AG10803 (cell line): Measurements from ENCODE around the gene PTPN13.

Experiments
- DNase-seq: peaks from one replicate; pipeline ENCODE4 v3.0.0; 2010; ENCODE audit warnings: low read depth
- H3K4me3 ChIP-seq: 2 replicates; pipeline ENCODE4 v1.5.1; 2011; ENCODE audit warnings: mild to moderate bottlenecking, low read length, control low read depth
- TF ChIP-seq, protein P1 (sequence below): conservative IDR thresholded peaks from 2 replicates; pipeline ENCODE4 v1.5.1; 2011; ENCODE audit warnings: mild to moderate bottlenecking, low read length, control low read depth, inconsistent platforms

Gene PTPN13, protein sequence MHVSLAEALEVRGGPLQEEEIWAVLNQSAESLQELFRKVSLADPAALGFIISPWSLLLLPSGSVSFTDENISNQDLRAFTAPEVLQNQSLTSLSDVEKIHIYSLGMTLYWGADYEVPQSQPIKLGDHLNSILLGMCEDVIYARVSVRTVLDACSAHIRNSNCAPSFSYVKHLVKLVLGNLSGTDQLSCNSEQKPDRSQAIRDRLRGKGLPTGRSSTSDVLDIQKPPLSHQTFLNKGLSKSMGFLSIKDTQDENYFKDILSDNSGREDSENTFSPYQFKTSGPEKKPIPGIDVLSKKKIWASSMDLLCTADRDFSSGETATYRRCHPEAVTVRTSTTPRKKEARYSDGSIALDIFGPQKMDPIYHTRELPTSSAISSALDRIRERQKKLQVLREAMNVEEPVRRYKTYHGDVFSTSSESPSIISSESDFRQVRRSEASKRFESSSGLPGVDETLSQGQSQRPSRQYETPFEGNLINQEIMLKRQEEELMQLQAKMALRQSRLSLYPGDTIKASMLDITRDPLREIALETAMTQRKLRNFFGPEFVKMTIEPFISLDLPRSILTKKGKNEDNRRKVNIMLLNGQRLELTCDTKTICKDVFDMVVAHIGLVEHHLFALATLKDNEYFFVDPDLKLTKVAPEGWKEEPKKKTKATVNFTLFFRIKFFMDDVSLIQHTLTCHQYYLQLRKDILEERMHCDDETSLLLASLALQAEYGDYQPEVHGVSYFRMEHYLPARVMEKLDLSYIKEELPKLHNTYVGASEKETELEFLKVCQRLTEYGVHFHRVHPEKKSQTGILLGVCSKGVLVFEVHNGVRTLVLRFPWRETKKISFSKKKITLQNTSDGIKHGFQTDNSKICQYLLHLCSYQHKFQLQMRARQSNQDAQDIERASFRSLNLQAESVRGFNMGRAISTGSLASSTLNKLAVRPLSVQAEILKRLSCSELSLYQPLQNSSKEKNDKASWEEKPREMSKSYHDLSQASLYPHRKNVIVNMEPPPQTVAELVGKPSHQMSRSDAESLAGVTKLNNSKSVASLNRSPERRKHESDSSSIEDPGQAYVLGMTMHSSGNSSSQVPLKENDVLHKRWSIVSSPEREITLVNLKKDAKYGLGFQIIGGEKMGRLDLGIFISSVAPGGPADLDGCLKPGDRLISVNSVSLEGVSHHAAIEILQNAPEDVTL (N-terminal part only)

DNA sequence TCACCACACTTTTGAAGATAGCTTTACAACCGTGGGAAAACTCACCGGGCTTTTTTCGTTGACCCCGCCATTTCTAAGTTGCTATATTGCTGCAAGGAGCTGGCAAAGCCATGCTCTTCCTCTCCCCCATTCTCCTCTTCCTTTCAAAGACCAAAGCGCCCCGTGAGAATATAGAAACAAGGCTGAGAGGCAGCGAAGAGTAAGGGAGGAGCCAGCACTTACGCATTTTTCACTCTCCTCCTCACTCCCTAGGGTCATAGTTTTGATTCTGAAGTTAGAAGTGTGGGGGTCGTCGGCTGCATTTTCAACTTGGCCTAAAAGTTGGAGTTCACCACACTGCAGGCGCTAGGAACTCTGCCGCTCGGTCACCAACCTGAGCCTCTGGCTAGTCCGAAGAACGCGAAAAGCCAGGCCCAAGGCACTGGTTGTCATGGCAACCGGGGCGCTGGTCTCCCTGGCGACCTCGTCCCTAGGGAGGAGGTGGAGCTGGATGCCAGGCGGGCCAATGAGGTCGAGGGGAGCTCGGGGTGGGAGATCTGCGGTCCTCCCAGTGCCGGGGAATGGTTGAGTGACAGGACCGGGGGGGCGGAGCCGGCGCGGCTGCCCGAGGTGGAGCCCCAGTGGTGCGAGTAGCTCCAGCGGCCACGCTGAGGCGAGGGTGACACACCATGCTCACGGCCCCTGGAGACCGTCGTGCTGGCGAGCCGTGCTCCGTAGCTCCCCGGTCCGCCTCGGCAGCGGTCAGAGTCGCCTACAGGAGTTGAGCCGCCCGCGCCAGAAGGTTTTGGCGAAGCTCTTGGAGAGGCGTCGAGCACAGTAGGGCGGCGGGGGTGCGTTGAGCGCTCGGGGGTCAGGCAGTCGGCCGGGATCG, at the start of gene PTPN13:
Gene PTPN13 (plus strand): TSS at position 628 of the 871 bp plus-strand sequence. CDS start 40,942 bp downstream, outside the sequence.
- peak within 1 kb of the TSS; percentile 95 for H3K4me3 ChIP-seq
- TF ChIP-seq, protein P1, sequence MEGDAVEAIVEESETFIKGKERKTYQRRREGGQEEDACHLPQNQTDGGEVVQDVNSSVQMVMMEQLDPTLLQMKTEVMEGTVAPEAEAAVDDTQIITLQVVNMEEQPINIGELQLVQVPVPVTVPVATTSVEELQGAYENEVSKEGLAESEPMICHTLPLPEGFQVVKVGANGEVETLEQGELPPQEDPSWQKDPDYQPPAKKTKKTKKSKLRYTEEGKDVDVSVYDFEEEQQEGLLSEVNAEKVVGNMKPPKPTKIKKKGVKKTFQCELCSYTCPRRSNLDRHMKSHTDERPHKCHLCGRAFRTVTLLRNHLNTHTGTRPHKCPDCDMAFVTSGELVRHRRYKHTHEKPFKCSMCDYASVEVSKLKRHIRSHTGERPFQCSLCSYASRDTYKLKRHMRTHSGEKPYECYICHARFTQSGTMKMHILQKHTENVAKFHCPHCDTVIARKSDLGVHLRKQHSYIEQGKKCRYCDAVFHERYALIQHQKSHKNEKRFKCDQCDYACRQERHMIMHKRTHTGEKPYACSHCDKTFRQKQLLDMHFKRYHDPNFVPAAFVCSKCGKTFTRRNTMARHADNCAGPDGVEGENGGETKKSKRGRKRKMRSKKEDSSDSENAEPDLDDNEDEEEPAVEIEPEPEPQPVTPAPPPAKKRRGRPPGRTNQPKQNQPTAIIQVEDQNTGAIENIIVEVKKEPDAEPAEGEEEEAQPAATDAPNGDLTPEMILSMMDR: no peak
- DNase-seq: peak; percentile 99

DNA sequence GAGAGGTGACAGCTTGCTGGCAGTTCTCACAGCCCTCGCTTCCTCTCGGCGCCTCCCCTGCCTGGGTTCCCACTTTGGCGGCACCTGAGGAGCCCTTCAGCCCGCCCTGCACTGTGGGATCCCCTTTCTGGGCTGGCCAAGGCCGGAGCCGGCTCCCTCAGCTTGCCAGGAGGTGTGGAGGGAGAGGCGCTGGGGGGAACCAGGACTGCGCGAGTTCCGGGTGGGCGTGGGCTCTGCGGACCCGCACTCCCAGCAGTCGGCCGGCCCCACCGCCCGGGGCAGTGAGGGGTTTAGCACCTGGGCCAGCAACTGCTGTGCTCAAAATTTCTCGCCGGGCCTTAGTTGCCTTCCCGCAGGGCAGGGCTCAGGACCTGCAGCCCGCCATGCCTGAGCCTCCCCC, 47.0 kb upstream of the PTPN13 start:
- H3K4me3 ChIP-seq: no peak overlapping the region
- TF ChIP-seq, protein P1: no peak
- no peak for DNase-seq

DNA sequence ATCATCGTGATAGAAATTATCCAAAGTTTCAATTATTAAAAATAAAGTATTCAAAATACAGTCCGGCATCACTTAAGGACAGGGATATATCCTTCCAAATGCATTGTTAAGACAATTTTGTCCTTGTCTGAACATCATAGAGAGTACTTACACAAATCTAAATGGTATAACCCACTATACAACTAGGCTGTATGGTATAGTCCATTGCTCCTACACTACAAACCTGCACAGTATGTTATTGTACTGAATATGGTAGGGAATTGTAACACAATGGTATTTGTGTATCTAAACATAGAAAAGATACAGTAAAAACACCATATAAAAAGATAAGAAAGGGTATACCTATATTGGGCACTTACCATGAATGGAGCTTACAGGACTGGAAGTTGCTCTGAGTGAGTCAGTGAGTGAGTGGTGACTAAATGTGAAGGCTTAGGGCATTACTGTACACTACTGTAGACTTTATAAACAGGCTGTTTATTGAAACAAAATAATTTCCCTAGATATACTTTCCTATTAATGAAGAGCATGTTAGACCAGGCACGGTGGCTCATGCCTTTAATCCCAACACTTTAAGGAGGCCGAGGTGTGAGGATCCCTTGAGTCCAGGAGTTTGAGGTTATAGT, 44.8 kb upstream of the PTPN13 start:
- DNase-seq: no peak
- H3K4me3 ChIP-seq: no peak overlapping the region
- TF ChIP-seq, protein P1: no peak

DNA sequence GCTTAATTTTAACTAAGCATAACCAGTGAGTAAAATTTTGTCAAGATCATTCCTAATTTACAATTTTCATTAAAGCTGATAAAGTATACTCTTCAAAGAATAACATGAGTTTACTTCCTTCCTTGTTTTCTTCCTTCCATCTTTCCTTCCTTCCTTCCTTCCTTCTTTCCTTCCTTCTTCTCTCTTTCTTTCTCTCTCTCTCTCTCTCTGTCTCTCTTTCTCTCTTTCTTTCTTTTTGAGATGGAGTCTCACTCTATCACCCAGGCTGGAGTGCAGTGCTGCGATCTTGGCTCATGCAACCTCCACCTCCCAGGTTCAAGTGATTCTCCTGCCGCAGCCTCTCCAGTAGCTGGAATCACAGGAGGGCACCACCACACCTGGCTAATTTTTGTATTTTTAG, 42.7 kb upstream of the PTPN13 start:
- no peak overlapping the region for H3K4me3 ChIP-seq
- no peak for DNase-seq
- TF ChIP-seq, protein P1: no peak

DNA sequence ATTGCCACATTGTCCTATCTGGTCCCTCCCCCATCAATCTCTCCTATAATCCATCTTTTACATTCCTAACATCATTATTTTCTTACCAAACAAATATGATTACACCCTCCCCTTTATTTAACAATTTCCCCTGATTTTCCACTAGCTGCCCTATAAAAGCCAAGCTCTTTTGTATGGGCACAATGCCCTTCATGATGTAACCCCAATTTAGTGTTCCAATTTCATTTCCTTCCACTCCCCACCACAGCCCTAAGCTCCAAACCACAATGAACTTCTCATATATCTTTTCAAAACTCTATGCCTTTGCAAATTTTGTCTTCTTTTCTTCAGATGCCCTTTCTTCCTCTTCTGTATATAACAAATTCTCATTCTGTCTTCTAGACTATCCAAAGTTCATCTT, 39.5 kb upstream of the PTPN13 start:
- DNase-seq: peak; percentile 12
- H3K4me3 ChIP-seq: no peak overlapping the region
- TF ChIP-seq, protein P1: no peak
